ENCODE data around the gene KLHL9. TPM values are rescaled to one million over a fixed set of nuclear protein-coding genes. Genes with fewer than 3 reads are reported as not detected.

Gene KLHL9, protein sequence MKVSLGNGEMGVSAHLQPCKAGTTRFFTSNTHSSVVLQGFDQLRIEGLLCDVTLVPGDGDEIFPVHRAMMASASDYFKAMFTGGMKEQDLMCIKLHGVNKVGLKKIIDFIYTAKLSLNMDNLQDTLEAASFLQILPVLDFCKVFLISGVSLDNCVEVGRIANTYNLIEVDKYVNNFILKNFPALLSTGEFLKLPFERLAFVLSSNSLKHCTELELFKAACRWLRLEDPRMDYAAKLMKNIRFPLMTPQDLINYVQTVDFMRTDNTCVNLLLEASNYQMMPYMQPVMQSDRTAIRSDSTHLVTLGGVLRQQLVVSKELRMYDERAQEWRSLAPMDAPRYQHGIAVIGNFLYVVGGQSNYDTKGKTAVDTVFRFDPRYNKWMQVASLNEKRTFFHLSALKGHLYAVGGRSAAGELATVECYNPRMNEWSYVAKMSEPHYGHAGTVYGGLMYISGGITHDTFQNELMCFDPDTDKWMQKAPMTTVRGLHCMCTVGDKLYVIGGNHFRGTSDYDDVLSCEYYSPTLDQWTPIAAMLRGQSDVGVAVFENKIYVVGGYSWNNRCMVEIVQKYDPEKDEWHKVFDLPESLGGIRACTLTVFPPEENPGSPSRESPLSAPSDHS
- total RNA-seq, result 42.0 TPM in 2 replicates

DNA sequence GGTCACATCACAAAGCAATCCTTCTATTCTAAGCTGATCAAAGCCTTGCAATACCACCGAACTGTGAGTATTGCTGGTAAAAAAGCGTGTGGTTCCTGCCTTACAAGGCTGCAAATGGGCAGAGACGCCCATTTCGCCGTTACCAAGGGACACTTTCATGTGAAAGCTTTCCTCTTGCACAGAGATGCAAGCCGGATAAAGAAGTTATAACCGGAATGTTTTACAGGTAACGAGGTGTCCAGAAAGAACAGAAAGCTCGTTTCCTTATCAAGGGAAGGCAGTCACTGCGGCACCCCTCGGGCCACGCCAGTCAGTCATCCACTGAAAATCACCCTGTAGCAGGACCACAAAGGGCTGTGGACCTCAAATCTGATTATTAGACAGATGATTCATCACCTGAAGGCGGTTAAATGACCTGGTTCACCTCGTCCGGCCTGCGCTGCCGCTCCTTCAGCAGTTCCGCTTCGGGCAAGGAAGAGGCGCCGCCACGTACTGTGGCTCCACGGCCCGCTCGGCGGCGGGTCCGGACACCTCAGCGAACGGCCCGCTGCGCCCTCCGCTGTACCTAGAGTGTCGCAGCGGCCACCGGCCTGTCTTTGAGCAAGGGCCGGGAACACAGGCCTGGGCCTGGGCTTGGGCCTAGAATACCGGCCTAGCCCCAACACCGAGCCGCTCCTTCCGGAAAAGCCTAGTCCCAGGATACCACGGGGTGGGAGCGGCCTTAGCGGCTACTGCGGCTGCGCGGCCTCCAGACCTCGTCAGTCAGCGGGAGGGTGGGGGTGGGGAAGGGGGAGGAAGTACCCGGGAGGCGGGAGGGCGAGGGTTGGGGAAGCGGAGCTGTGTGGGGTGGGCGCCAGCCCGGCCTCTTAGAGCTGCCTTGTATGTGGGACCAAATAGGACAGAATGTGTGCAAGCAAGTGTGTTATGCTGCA, at the start of gene KLHL9:
Gene KLHL9 (minus strand): TSS at position 704 of the 932 bp plus-strand sequence. CDS start 545 bp downstream, at position 159.

DNA sequence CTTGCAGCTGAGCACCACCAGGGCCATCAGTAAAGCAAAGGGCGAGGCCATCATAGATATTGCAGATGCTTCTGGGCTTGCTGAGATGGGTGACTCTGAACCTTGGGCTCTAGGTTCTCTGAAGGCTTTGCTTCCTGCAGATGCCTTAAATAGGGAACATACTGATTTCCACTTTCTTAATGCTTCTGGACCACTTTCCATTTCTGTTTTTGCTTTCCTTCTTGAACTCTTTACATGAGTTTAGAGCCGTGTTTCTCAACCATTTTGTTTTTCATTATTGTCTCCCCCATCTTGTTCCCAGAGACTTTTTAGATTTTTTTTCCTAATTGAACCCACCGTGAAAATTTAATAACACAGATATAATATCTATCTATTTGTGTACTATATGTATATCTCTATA, 32.8 kb upstream of the KLHL9 start, which contains the start of gene IFNA13:
Gene IFNA13 (minus strand): TSS at position 101 of the 400 bp plus-strand sequence. CDS start 47 bp downstream, at position 54.

DNA sequence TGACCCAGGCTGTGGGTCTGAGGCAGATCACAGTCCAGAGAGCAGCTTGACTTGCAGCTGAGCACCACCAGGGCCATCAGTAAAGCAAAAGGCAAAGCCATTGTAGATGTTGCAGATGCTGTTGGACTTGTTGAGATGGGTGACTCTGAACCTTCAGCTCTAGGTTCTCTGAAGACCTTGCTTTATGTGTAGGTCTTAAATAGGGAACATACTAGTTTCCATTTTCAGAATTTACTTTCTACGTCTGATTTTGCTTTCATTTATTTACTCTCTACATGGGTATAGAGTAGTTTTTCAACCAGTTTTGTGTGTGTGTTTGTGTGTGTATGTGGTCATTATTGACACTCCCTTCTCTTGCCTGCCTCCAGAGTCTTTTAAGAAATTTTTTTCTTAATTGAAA, 15.6 kb upstream of the KLHL9 start, which contains the start of gene IFNA6:
Gene IFNA6 (minus strand): TSS at position 101 of the 400 bp plus-strand sequence. CDS start 0 bp downstream, at position 101.

DNA sequence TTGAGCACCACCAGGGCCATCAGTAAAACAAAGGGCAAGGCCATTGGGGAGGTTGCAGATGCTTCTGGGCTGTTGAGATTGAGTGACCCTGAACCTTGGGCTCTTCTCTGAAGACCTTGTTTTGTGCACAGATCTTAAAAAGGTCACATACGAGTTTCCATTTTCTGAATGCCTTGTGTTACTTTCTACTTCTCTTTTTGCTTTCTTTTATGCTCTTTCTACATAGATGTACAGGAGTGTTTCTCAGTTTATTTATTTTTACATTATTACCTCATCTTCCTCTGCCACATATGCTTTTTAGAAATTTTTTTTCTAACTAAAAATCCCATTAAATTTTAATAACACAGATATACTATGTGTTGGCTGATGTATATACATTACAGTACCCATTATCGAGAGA, 30.0 kb downstream of the KLHL9 start, which contains the start of gene IFNA5:
Gene IFNA5 (minus strand): TSS at position 101 of the 400 bp plus-strand sequence. CDS start 57 bp downstream, at position 44.

Other genes with a start within 250 kb of the KLHL9 start
- not detected in 2 replicates for gene IFNW1, start 193.6 kb downstream of the KLHL9 start, total RNA-seq
- gene IFNA21, start 168.7 kb downstream of the KLHL9 start, total RNA-seq, result not detected in 2 replicates
- not detected in 2 replicates for gene IFNA4, start 147.8 kb downstream of the KLHL9 start, total RNA-seq
- gene IFNA7, start 133.2 kb downstream of the KLHL9 start, total RNA-seq, result not detected in 2 replicates
- not detected in 2 replicates for gene IFNA10, start 128.3 kb downstream of the KLHL9 start, total RNA-seq
- not detected in 2 replicates for gene IFNA16, start 118.1 kb downstream of the KLHL9 start, total RNA-seq
- not detected in 2 replicates for gene IFNA17, start 107.2 kb downstream of the KLHL9 start, total RNA-seq
- not detected in 2 replicates for gene IFNA14, start 95.4 kb downstream of the KLHL9 start, total RNA-seq
- not detected in 2 replicates for gene IFNA5, start 30.1 kb downstream of the KLHL9 start, total RNA-seq
- not detected in 2 replicates for gene IFNA6, start 15.5 kb upstream of the KLHL9 start, total RNA-seq
- not detected in 2 replicates for gene IFNA13, start 32.7 kb upstream of the KLHL9 start, total RNA-seq
- not detected in 2 replicates for gene IFNA2, start 50.0 kb upstream of the KLHL9 start, total RNA-seq
- gene IFNA8, start 73.7 kb upstream of the KLHL9 start, total RNA-seq, result not detected in 2 replicates
- gene IFNA1, start 105.0 kb upstream of the KLHL9 start, total RNA-seq, result not detected in 2 replicates
- gene IFNE, start 146.9 kb upstream of the KLHL9 start, total RNA-seq, result 17.2 and 24.6 TPM in 2 replicates

All from aortic smooth muscle cell (primary cell).